HG03432 (cell line): ENCODE data around the gene OGFOD3.
"Not testable (repeated sequence)": the region's sequence is repeated elsewhere in the genome, so short reads cannot be mapped to it uniquely, and the experiment has no call there.

Source experiments
- ATAC-seq: cut with Tn5 transposase; IDR thresholded peaks from one replicate; pipeline ENCODE4 v1.9.1; 2021; ENCODE audit warnings: mild to moderate bottlenecking, moderate library complexity; ENCODE audit not compliant: unreplicated experiment

Gene OGFOD3

GRCh38 chr17:82434216-82434565, 15.8 kb upstream of the OGFOD3 start:
- no peak for ATAC-seq

DNA sequence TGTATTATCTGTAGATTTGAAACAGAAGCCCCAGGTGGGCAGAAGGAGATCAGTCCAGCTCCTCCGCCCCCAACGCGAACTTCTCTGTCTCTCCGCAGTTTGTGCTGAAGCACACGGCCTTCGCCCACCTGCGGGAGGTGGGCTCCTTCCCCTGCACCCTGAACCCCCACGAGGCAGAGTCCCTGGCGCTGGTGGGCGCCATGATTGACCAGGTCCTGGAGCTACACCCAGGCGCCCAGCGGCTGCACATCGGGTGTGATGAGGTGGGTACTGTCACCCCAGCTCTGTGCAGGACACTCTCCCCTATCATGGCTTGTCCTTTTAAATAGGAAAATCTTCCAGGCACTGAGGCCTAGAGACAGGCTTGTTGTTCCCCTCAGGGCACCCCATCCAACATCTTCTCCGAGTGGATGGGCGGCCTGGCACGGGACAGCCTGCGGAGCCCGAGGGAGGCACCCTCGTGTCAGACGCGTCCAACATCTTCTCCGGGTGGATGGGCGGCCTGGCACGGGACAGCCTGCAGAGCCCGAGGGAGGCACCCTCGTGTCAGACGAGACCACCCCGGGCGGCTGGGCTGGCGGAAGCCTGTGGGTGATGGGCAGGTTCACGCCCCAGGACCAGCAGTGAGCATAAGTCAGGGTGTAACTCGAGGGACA, 15.3 kb upstream of the OGFOD3 start:
- ATAC-seq = no peak

- no peak for ATAC-seq
These were observed 13.6 kb upstream of the OGFOD3 start for GRCh38 chr17:82432017-82432416.

DNA sequence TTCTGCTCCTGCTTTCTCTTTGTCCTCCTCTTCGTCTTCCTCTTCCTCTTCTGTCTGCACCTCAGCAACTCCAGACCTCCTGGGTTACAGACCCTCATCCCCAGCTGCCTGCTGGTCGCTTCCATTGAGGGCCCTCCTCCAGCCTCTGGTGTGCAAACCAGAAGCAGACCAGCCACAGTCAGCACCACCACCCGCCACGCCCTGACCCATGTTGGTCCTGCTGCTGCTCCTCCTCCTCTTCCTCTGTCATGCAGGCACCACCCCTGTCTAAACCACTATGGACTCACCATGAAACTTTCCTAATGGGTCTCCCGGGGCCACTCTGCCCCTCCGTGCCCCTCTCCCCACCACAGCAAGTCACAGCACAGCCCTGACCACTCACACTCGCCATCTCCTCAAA, 11.4 kb upstream of the OGFOD3 start:
- no peak for ATAC-seq

DNA sequence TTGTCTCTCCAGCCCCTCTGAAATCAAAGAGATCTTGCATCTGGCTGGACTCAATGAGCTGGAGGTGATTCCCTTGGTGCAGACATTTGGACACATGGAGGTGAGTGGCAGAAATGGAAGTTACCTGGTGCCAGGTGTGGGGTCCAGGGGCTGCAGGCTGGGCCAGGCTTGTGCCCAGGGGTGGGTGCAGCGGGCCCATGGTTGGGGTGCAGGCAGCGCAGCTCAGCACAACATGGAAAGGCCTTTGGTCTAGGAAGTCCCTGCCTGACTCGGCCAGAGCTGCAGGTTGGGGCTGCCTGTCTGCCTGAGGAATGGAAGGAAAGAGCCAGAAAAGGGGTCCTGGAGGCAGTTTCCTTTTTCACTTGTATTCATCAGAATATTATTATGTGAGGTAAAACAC, 10.2 kb upstream of the OGFOD3 start:
- ATAC-seq = no peak

GRCh38 chr17:82424863-82425159, 6.4 kb upstream of the OGFOD3 start:
- no peak for ATAC-seq

GRCh38 chr17:82424001-82424862, 5.8 kb upstream of the OGFOD3 start:
- ATAC-seq = no peak

DNA sequence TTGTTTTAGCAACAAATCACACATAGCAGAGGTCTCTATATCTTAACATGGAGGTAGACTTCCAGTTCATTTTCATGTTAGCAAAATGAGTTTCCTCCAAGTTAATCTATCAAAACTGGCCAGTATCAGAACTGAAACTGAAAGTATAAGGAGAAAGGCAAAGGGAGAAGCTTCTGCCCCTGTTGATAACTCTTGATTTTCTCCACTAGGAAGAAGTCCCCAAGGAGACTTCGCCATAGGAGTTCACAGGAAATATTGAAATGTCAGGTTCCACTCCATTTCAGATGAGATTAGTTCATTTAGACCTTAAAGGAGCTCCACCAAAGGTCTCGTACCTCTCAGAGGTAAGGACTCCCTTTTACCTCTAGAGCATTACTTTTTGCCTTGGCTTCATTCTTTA, 1.2 kb upstream of the OGFOD3 start:
- ATAC-seq = no peak

DNA sequence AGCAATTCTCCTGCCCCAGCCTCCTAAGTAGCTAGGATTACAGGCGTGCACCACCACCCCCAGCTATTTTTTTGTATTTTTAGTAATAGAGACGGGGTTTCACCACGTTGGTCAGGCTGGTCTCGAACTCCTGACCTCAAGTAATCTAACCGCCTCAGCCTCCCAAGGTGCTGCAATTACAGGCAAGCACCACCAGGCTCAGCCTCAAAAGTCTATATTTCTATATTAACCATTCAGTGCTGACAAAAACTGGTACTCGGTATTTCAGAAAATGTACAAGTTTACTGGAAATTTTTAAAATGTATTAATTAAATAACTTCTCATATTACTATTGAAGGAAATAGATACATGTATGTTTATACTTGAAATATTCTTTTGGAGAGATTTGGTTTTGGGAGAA, 1.6 kb downstream of the OGFOD3 start:
- ATAC-seq = no peak

DNA sequence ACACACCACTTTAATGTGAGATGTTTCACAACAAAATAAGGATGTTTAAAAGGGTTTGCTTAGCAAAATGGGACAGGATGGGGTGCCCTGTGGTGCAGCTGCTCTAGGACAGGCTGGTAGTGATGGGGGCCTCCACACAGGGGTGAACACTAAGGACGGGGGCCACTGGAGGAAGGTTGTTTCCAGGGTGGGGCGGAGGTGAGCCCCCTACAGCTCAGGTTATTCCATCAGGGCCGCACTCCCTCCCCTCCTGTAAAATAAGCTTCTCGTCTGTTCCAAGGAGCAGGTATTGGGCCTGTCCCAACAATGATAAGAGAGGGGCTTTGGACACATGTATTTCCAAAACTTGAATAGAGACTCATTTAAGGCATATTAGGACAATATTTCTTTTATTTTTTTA, 2.1 kb downstream of the OGFOD3 start:
- no peak for ATAC-seq

- no peak for ATAC-seq
These were observed 2.6 kb downstream of the OGFOD3 start for GRCh38 chr17:82415786-82416185.

DNA sequence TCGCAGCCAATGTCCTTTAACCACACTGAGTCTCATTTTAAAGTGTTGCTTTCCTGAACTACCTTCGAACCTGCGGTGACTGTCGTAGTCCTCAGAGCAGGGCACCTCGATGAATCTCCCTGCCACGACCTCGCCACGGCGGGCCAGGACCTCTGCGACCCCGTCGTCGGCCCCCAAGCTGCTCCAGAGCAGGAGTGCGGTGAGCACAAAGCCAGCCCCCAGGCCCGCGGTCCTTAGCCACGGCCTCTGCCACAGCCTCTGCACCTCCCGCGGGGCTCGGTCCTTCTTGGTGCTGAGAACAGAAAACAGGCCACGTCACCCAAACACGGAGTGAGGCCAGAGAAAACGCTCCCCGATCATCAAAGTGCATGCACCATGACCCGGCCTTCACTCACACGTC, 3.0 kb downstream of the OGFOD3 start:
- no peak for ATAC-seq

DNA sequence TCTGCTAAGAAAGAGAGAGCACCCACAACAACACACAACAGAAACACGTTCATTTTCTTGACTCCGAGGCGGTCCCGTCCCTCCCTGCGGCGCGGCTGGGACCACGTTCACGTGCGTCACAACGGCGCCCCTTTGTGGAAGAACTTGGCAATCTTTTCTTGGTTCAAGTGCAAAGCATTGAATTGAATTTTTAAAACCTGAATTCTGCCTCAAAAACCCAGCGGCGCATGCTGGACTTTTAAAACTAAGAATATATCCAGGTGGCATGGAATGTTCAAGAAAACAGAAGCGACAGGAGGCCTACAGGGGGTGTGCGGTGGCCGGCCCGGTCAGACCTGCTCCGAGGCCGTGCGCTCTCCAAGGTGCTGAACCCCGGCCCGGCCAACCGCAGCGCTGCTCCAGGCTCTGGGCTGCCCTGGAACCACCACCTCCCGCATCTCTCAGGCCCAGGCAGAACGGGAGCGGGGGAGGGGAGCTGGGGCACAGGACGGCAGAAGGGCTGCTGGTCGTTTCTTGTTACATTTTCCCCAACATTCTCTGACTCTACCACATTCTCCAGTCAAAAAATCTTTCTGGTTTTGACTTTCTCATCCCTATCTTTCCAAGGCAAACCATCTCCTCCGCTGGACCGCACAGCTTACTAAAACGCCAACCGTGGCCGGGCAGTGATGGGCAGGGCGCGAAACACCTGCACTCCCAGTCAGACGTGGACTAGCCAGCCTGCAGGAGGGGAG, 3.7 kb downstream of the OGFOD3 start:
- no peak for ATAC-seq

- ATAC-seq = no peak
These were observed 5.6 kb downstream of the OGFOD3 start for GRCh38 chr17:82412535-82413520.

GRCh38 chr17:82412081-82412480, 6.3 kb downstream of the OGFOD3 start:
- not testable (repeated sequence) for ATAC-seq

DNA sequence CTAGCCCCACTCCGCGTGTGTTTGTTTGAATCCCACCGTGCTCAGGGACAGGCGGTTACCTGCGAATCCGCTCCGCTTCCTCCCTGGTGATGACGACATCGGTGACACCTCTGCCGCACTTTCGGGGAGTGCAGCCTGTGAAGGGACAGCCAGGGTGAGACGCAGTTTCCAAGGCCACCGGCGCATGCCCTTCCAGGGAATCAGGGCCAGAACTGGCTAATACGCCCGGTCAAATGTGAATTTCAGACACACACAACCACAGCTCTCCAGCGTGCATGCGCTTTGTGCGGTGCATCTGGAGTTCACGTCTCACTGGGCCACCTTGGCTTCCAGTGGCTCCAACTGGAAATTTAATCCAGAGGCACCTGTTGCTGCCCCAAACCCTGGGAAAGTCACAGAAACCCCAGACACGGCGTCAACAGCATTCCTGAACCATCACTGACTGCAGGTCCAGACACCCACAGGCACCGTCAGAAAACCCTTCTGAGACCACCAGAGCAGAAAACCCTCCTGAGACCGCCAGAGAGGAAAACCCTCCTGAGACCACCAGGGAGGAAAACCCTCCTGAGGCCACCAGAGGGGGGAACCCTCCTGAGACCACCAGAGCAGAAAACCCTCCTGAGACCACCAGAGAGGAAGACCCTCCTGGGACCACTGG, 6.9 kb downstream of the OGFOD3 start:
- ATAC-seq = no peak

- ATAC-seq = no peak
These were observed 8.2 kb downstream of the OGFOD3 start for GRCh38 chr17:82410014-82410716.

DNA sequence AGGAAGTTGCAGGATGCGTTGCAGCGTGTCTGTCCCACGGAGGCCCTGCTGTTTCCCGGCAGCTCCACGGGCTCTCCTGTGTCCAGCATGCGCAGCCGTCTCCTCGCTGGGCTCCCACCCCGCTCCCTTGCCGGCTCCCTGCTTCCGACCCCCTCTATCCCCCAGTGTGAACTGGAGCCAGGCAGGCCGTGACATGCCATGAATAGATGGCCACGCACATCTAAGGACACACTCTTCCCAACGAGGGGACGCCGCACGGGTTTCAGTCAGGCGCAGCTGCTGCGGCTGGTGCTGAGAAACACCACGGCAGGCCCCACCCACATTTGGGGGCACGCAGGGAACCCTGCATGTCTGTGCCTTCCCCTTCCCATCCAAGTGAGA, 9.5 kb downstream of the OGFOD3 start:
- no peak for ATAC-seq

GRCh38 chr17:82408288-82408937, 10.0 kb downstream of the OGFOD3 start:
- ATAC-seq = no peak
